Measurements from ENCODE around the gene OR6A2. TPM values are rescaled to one million over a fixed set of nuclear protein-coding genes. Genes with fewer than 3 reads are reported as not detected.

OR6A2 gene
- total RNA-seq, 1 donor from 2014 or later = 0.18 TPM

GRCh38 chr11:6790546-6790945, 8.9 kb downstream of the OR6A2 start:
- ChIA-PET POLR2A (no interaction called here), CTCF (no interaction called here)
- ATAC-seq (ENCODE audit: low read depth) (no peak), DNase-seq (no peak)
- H3K36me3 Mint-ChIP-seq (ENCODE audit: low read depth) = no peaks in the 10 kb centered on the region
- no peaks in the 10 kb centered on the region for H3K9me3 Mint-ChIP-seq
- intact Hi-C loops (cut with micrococcal nuclease) = no loop called here
- peaks cover 2% of the 10 kb centered on the region for H3K27me3 Mint-ChIP-seq
- no peaks in the 10 kb centered on the region for H3K4me1 Mint-ChIP-seq
- no peak overlapping the region for H3K4me3 Mint-ChIP-seq
- no peak for TF ChIP-seq CTCF (IDR thresholded peaks at IDR 0.05)
- H3K27ac Mint-ChIP-seq = no peak overlapping the region

- CTCF ChIA-PET = no interaction called here
- Mint-ChIP-seq H3K27me3 (peaks cover 2% of the 10 kb centered on the region), H3K27ac (no peak within 1 kb of the TSS), H3K4me1 (no peaks in the 10 kb centered on the region), H3K4me3 (no peak within 1 kb of the TSS), H3K36me3 (ENCODE audit: low read depth) (no peaks in the 10 kb centered on the region), H3K9me3 (no peaks in the 10 kb centered on the region)
- DNase-seq (no peak), ATAC-seq (ENCODE audit: low read depth) (no peak)
- POLR2A ChIA-PET = no interaction called here
- intact Hi-C loops (cut with micrococcal nuclease) = no loop called here
- no peak for TF ChIP-seq CTCF (IDR thresholded peaks at IDR 0.05)
Measured at GRCh38 chr11:6782720-6783119, 16.8 kb downstream of the OR6A2 start, which contains the start of gene OR2AG1. OR2AG1 (plus strand) TSS chr11:6783020; CDS start chr11:6785038, 2,018 bp downstream.

- no peaks in the 10 kb centered on the region for H3K36me3 Mint-ChIP-seq (ENCODE audit: low read depth)
- H3K27me3 Mint-ChIP-seq = no peaks in the 10 kb centered on the region
- TF ChIP-seq CTCF (IDR thresholded peaks at IDR 0.05) = no peak
- ATAC-seq (ENCODE audit: low read depth) = no peak
- H3K9me3 Mint-ChIP-seq = no peaks in the 10 kb centered on the region
- ChIA-PET CTCF (interaction anchor here (0.9 to 1.2 kb wide), 2 partner anchors 25 to 32 kb away, joined by 3 to 4 read pairs; no protein-coding TSS in a partner anchor), POLR2A (no interaction called here)
- no peak overlapping the region for H3K27ac Mint-ChIP-seq
- no peaks in the 10 kb centered on the region for H3K4me1 Mint-ChIP-seq
- no peak overlapping the region for H3K4me3 Mint-ChIP-seq
- DNase-seq = no peak
- intact Hi-C loops (cut with micrococcal nuclease) = no loop called here
Measured at GRCh38 chr11:6780829-6781228, 18.7 kb downstream of the OR6A2 start.

- Mint-ChIP-seq H3K27ac (no peak overlapping the region), H3K36me3 (ENCODE audit: low read depth) (no peaks in the 10 kb centered on the region), H3K4me1 (no peaks in the 10 kb centered on the region), H3K4me3 (no peak overlapping the region), H3K9me3 (no peaks in the 10 kb centered on the region), H3K27me3 (no peaks in the 10 kb centered on the region)
- no peak for ATAC-seq (ENCODE audit: low read depth)
- ChIA-PET CTCF (no interaction called here), POLR2A (no interaction called here)
- intact Hi-C loops (cut with micrococcal nuclease) = no loop called here
- DNase-seq = no peak
- no peak for TF ChIP-seq CTCF (IDR thresholded peaks at IDR 0.05)
Measured at GRCh38 chr11:6778518-6778917, 21.0 kb downstream of the OR6A2 start.

- no peak for TF ChIP-seq CTCF (IDR thresholded peaks at IDR 0.05)
- Mint-ChIP-seq H3K4me1 (peaks cover 12% of the 10 kb centered on the region), H3K9me3 (no peaks in the 10 kb centered on the region), H3K36me3 (ENCODE audit: low read depth) (no peaks in the 10 kb centered on the region), H3K27me3 (no peaks in the 10 kb centered on the region), H3K4me3 (no peak within 1 kb of the TSS), H3K27ac (peak within 1 kb of the TSS; percentile 76)
- DNase-seq (no peak), ATAC-seq (ENCODE audit: low read depth) (peak; percentile 98)
- CTCF ChIA-PET = interaction anchor here (1.0 to 1.7 kb wide), 5 partner anchors 17 to 393 kb away, joined by 3 to 9 read pairs (median 5); partner anchors contain the start of gene MRPL17
- intact Hi-C loops (cut with micrococcal nuclease) = loop anchor here (5.0 kb wide), 1 partner anchor 155 kb away; the partner anchor contains the start of gene ZNF215
- POLR2A ChIA-PET = interaction anchor here (0.5 to 1.5 kb wide), 3 partner anchors 26 to 291 kb away, joined by 4 to 11 read pairs (median 4); partner anchors contain the start of genes ARFIP2 and TIMM10B
Measured at GRCh38 chr11:6771926-6772893, 27.3 kb downstream of the OR6A2 start, which contains the start of gene OR2AG2. OR2AG2 (minus strand) TSS chr11:6771976; CDS start chr11:6768957, 3,019 bp downstream.
